ENCODE measurements around the gene CKLF. TPM values are rescaled to one million over a fixed set of nuclear protein-coding genes. Genes with fewer than 3 reads are reported as not detected.
"Not testable (repeated sequence)": the region's sequence is repeated elsewhere in the genome, so short reads cannot be mapped to it uniquely, and the experiment has no call there.

Gene CKLF
- total RNA-seq, 2 donors from 2014 or later, result 41.5 to 58.4 TPM

DNA sequence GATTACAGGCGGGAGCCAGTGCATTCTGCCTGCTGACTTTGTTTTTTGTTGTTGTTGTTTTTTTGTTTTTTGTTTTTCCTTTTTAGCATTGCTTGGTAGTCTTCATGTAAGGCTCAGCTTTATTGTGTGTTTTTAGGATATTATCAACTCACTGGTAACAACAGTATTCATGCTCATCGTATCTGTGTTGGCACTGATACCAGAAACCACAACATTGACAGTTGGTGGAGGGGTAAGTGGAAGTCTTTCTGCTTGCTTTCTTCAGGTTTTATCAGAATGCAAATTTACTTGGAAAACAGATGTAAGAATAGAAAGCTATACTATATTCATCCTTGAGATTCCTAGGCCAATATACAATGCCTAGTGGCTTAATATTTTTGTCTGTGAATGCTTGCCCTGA lies 10.6 kb downstream of the CKLF start:
- Histone ChIP-seq H3K9me3 (no peaks in the 10 kb centered on the region), H3K9ac (ENCODE audit: low read depth in 2 of 2, low read length in 2 of 2) (no peak overlapping the region), H3K27ac (no peak overlapping the region), H3K27me3 (no peaks in the 10 kb centered on the region), H3K4me1 (no peaks in the 10 kb centered on the region), H3K36me3 (no peaks in the 10 kb centered on the region), H3K4me3 (no peak overlapping the region)
- no peak for DNase-seq
- intact Hi-C loops (cut with DNase I), result no loop called here
- TF ChIP-seq, protein P1, sequence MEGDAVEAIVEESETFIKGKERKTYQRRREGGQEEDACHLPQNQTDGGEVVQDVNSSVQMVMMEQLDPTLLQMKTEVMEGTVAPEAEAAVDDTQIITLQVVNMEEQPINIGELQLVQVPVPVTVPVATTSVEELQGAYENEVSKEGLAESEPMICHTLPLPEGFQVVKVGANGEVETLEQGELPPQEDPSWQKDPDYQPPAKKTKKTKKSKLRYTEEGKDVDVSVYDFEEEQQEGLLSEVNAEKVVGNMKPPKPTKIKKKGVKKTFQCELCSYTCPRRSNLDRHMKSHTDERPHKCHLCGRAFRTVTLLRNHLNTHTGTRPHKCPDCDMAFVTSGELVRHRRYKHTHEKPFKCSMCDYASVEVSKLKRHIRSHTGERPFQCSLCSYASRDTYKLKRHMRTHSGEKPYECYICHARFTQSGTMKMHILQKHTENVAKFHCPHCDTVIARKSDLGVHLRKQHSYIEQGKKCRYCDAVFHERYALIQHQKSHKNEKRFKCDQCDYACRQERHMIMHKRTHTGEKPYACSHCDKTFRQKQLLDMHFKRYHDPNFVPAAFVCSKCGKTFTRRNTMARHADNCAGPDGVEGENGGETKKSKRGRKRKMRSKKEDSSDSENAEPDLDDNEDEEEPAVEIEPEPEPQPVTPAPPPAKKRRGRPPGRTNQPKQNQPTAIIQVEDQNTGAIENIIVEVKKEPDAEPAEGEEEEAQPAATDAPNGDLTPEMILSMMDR (IDR thresholded peaks at IDR 0.05), result no peak

DNA sequence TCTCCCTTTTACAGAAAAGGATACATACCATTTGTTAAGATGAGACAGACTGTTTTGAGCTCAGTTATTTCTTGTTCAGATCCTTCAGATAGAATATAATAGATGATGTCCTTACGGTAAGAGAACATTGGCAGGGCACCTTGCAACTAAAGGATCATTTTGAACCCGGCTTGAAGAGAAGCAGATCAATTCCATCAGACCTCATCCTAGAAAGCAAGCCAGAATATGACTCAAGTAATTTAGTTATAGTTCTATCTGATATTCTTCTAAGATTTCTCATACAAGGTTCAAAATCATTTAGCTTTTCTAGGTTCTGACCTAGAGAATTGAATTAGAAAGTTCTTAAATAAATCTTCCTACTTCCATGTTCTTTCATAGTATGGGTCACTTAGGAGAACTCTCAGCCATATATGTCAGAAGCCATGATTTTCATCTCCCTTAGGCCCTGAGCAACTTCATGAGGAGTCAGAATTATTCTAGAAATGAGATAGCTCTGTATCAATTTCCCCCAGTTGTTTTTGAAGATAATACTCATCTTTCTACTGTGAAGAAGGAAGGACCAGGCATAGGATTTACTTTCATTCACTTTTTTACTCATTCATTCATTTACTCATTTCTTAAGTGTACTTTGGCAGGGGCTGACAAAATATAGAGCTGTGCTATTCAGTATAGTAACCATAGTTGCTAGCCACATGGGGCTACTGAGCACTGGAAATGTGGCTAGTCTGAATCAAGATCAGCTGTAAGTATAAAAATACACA lies 11.4 kb downstream of the CKLF start:
- no peak for DNase-seq
- no peaks in the 10 kb centered on the region for H3K36me3 ChIP-seq

DNA sequence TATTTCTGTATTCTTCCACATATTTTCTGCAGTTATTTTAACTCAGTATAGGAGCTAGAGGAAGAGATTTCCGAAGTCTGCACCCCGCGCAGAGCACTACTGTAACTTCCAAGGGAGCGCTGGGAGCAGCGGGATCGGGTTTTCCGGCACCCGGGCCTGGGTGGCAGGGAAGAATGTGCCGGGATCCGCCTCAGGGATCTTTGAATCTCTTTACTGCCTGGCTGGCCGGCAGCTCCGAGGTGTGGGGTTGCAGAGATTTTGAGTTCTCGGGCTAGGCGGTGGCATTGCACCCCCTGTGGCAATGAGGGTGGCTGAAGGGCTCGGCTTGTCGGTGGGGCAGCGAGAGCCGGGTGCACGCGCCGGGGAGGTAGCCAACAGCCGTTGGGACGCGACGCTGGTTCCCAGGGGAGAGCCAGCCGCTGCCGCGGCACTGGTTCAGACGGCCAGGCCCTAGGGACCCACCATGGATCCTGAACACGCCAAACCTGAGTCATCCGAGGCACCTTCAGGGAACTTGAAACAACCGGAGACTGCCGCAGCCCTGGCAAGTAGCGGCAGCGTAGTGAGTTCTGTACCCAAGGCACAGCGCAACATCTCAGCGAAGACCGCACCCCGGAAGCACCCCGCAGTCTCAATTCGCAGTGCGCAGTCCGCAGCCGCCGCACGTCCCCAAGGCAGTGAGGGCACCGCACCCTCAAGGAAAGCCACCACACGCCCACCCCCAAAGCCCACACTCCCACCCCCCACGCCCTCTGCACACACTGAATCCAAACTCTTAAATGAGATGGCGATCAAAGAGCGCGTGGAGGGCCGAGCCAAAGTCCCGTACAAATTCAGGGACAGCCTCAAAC lies 13.9 kb downstream of the CKLF start, which contains the start of gene CMTM1:
Gene CMTM1 (plus strand): TSS at position 389 of the 851 bp plus-strand sequence. CDS start 75 bp downstream, at position 464.
- intact Hi-C loops (cut with DNase I), result no loop called here
- H3K36me3 ChIP-seq, result no peaks in the 10 kb centered on the region
- TF ChIP-seq, protein P1 (IDR thresholded peaks at IDR 0.05), result no peak
- no peak within 1 kb of the TSS for H3K9ac ChIP-seq (ENCODE audit: low read depth in 2 of 2, low read length in 2 of 2)
- DNase-seq, result no peak
- no peaks in the 10 kb centered on the region for H3K27me3 ChIP-seq
- no peak within 1 kb of the TSS for H3K4me3 ChIP-seq
- no peaks in the 10 kb centered on the region for H3K4me1 ChIP-seq
- no peak within 1 kb of the TSS for H3K27ac ChIP-seq
- no peaks in the 10 kb centered on the region for H3K9me3 ChIP-seq

More for the DNA sequence above, 11.4 kb downstream of the CKLF start:
- H3K9ac ChIP-seq (ENCODE audit: low read depth in 2 of 2, low read length in 2 of 2), result no peak overlapping the region
- no peaks in the 10 kb centered on the region for H3K9me3 ChIP-seq
- TF ChIP-seq, protein P1 (IDR thresholded peaks at IDR 0.05), result no peak
- no peaks in the 10 kb centered on the region for H3K4me1 ChIP-seq
- H3K27ac ChIP-seq, result no peak overlapping the region
- intact Hi-C loops (cut with DNase I), result no loop called here
- H3K4me3 ChIP-seq, result no peak overlapping the region
- no peaks in the 10 kb centered on the region for H3K27me3 ChIP-seq

DNA sequence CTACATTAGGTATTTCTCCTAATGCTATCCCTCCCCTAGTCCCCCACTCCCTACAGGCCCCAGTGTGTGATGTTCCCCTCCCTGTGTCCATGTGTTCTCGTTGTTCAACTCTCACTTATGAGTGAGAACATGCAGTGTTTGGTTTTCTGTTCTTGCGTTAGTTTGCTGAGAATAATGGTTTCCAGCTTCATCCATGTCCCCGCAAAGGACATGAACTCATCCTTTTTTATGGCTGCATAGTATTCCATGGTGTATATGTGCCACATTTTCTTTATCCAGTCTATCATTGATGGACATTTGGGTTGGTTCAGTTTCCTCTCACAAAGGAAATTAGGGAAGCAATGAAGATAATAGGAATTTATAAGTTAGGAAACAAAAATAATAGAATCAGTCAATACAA lies 14.9 kb downstream of the CKLF start:
- H3K9me3 ChIP-seq; DNase-seq; intact Hi-C loops (cut with DNase I); H3K4me3 ChIP-seq; H3K27ac ChIP-seq; H3K9ac ChIP-seq (ENCODE audit: low read depth in 2 of 2, low read length in 2 of 2); H3K36me3 ChIP-seq; H3K27me3 ChIP-seq; H3K4me1 ChIP-seq: not testable (repeated sequence)

DNA sequence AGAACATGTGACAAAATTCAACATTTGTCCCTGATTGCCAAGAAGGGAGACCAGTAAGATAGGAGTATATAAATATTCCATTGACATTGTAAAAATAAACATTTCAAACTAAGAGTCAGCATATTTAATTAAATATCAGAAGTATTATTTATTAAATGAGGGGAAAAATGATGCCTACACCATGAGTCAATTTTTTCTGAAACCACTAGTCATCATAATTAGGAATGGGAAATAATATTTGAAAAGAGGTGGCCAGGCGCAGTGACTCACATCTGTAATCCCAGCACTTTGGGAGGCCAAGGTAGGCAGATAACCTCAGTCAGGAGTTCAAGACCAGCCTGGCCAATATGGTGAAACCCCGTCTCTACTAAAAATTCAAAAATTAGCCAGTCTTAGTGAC lies 16.0 kb downstream of the CKLF start:
- Histone ChIP-seq H3K4me1 (no peaks in the 10 kb centered on the region), H3K9me3 (no peaks in the 10 kb centered on the region), H3K27me3 (no peaks in the 10 kb centered on the region), H3K27ac (no peak overlapping the region), H3K4me3 (no peak overlapping the region), H3K36me3 (no peaks in the 10 kb centered on the region), H3K9ac (ENCODE audit: low read depth in 2 of 2, low read length in 2 of 2) (no peak overlapping the region)
- DNase-seq, result no peak
- TF ChIP-seq, protein P1 (IDR thresholded peaks at IDR 0.05), result no peak
- intact Hi-C loops (cut with DNase I), result no loop called here
